WI38 (cell line): ENCODE data around the gene NKTR.

Source experiments
- H3K4me3 ChIP-seq: 2 replicates; pipeline ENCODE4 v1.5.1; 2011; ENCODE audit warnings: low read depth, mild to moderate bottlenecking, control low read depth, low read length
- TF ChIP-seq, protein P1 (sequence below): IDR thresholded peaks from 2 replicates; pipeline ENCODE4 v1.5.1; 2012; ENCODE audit warnings: low read depth, mild to moderate bottlenecking, control low read depth, low read length

Gene NKTR

DNA sequence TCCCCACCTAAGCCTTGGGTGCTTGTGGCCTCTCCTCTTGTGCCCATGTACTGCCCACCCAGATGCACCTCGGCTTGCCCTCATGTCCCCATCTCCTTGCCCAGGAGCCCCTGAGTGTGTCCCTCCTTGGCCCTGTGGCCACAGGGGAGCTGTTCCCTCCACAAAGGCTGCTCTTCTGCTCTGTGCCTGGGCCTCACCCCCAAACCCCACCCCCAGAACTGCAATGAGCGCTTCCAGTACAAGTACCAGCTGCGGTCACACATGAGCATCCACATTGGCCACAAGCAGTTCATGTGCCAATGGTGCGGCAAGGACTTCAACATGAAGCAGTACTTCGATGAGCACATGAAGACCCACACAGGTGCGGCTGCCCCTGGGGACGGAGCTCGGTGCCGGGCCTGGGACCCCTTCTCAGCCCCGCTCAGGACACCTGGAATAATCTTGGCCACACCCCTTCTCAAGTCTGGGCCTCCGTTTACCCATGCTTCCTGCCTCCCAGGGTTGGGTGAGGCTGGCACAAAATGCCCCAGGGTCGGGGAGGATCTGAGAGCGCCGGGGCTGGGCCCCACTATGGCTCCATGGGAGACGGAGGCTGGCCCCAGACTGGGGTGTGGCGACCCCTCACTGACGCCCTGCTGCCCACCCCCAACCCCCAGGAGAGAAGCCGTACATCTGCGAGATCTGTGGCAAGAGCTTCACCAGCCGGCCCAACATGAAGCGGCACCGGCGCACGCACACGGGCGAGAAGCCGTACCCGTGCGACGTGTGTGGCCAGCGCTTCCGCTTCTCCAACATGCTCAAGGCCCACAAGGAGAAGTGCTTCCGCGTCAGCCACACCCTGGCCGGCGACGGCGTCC, 63.3 kb downstream of the NKTR start:
- no peak overlapping the region for H3K4me3 ChIP-seq
- TF ChIP-seq, protein P1, sequence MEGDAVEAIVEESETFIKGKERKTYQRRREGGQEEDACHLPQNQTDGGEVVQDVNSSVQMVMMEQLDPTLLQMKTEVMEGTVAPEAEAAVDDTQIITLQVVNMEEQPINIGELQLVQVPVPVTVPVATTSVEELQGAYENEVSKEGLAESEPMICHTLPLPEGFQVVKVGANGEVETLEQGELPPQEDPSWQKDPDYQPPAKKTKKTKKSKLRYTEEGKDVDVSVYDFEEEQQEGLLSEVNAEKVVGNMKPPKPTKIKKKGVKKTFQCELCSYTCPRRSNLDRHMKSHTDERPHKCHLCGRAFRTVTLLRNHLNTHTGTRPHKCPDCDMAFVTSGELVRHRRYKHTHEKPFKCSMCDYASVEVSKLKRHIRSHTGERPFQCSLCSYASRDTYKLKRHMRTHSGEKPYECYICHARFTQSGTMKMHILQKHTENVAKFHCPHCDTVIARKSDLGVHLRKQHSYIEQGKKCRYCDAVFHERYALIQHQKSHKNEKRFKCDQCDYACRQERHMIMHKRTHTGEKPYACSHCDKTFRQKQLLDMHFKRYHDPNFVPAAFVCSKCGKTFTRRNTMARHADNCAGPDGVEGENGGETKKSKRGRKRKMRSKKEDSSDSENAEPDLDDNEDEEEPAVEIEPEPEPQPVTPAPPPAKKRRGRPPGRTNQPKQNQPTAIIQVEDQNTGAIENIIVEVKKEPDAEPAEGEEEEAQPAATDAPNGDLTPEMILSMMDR, result no peak

DNA sequence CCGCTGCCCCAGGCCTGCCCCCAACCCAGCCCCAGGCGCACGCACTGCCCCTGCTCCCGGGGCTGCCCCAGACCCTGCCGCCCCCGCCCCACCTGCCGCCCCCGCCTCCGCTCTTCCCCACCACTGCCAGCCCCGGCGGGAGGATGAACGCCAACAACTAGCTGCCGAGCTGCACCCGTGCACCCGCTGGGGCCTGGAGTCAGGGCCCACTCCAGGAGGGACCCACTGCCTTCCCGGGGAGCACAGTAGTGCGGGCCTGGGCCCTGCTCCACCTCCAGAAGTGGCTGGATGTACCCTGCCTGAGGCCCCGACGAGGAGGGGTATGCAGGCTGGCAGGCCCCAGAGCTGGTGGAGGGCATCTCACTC, 63.9 kb downstream of the NKTR start:
- TF ChIP-seq, protein P1, result no peak
- H3K4me3 ChIP-seq, result no peak overlapping the region

DNA sequence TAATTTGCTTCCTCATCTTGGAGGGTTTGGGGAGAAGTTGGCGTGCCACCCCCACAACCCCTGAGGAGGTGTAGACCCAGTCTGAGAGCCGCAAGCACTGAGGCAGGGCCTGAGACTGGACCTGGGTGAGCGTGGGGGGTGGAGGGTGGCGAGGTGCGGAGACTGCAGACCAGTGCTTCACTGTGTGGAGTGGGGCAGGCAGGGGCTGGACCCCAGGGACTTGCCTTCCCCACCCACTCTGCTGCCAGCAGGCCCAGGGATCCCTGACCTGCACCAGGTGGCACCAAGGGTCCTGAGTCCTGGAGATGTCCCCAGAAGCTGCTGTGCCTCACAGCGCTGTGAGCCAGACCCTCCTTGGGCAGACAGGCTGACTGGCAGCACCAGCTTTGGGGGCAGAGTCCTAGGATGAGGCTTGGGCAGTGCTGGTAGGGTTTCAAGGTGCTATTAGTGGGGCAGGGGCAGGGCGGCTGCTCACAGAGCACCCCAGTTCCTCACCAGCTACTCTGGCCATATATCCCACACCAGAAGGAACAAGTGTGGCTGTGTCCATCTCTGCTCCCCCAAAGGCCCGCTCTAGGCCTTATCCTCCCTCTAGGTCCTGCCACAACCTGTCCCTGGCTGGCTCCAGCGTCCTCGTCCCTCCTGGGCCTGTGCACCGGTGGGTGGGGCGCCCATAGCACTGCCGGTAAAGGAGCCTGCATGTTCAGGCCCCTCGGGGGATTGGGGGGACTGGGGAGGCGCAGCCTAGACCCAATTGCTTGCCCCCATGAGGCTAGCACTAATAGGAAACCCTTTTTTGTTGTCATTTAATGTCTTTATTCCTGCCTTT, 64.8 kb downstream of the NKTR start:
- TF ChIP-seq, protein P1, result no peak

DNA sequence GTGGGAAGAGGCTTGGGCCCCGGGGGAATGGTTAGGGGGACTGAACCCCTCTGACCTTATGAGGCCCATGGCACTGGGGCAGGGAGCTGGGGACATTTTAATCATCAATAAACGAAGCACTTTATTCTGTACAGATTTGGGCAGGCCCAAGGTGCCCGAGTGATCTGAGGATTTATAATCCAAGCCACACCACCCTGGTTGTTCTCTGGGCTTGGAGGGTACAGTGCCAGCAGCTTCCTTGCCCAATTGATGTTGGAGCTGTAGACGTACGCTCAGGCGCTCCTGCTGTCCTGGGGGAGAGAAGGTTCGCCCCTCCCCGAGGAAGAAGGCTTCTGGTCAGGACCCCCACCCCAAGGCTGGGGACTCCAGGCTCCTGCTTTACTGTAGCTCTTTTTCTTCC, 65.5 kb downstream of the NKTR start:
- TF ChIP-seq, protein P1, result no peak
- H3K4me3 ChIP-seq, result no peak overlapping the region

More for the DNA sequence above, 64.8 kb downstream of the NKTR start:
- H3K4me3 ChIP-seq, result no peak overlapping the region

DNA sequence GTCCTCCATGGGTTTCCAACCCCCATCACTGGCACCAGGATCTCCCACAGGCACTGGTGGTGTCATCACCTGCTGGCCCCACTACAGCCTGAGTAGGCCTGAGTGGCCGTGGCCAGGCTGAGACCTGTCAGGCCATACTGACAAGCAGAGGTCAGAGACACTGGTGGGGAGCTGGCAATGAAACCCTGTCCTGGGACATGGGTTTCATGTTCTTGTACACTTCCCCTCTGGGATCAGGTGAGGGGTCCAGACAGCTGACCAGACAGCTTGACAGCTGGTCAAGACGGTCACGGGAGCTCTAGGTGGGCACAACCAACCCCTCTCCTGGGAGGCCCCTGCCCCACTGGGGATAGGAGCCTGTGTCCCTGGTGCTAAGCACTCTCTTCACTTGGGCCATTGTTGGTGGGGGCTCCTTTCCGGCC, 66.1 kb downstream of the NKTR start:
- H3K4me3 ChIP-seq, result no peak overlapping the region
- TF ChIP-seq, protein P1, result no peak

DNA sequence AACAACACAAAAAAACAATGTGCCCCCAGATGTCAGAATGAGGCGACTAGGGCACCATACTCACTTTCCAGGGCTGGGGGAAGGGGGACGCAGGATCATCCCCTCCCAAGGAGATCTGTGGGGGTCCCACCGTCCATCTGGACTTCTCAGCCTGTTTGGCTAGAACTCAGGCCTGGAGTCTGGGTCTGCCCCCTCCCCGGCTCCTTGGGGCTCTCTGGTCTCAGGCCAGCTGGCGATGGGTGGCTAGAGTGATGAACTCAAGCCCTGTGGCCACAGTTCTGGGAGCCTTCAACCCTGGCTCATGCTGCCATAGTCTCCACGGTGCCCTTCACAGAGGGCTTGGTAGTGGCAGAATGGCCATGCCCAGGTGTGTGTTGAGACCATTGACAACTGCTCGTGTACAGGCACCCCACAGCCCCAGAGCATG, 66.6 kb downstream of the NKTR start:
- no peak overlapping the region for H3K4me3 ChIP-seq
- TF ChIP-seq, protein P1, result no peak
